Measurements from ENCODE around the gene ELANE.

- TF ChIP-seq CTCF (IDR thresholded peaks at IDR 0.05; ENCODE audit: low read depth, low read length) (no peak), MAX (IDR thresholded peaks at IDR 0.05; ENCODE audit: low read depth, low read length) (no peak), POLR2A (IDR thresholded peaks at IDR 0.05; ENCODE audit: extremely low read depth, insufficient read length) (no peak)
Measured at GRCh38 chr19:868458-869244, 16.5 kb downstream of the ELANE start.

Measured in NB4 (cell line).